H9 (cell line): ENCODE results near the gene KAZN. TPM values are rescaled to one million over a fixed set of nuclear protein-coding genes. Genes with fewer than 3 reads are reported as not detected.

Experiments
- DNase-seq: peaks from one replicate; pipeline ENCODE4 v3.0.0-alpha.2; 2017
- H2AFZ ChIP-seq: one replicate; pipeline ENCODE4 v1.6.1; 2013; ENCODE audit warnings: mild to moderate bottlenecking, low read length, control low read depth, moderate library complexity
- H2AK5ac ChIP-seq: 2 replicates; pipeline ENCODE4 v1.6.1; 2013; ENCODE audit warnings: low read length, control low read depth, mixed read lengths; ENCODE audit not compliant: insufficient read length
- H2BK120ac ChIP-seq: one replicate; pipeline ENCODE4 v1.6.1; 2013; ENCODE audit warnings: low read depth, mild to moderate bottlenecking, low read length, control low read depth, inconsistent platforms; ENCODE audit not compliant: poor library complexity, severe bottlenecking
- H2BK12ac ChIP-seq: 2 replicates; pipeline ENCODE4 v1.6.1; 2013; ENCODE audit warnings: low read length, control low read depth, mixed read lengths, low read depth; ENCODE audit not compliant: insufficient read length
- H2BK15ac ChIP-seq: 2 replicates; pipeline ENCODE4 v1.6.1; 2013; ENCODE audit warnings: low read depth, low read length, control low read depth
- H2BK20ac ChIP-seq: one replicate; pipeline ENCODE4 v1.6.1; 2013; ENCODE audit warnings: low read depth, mild to moderate bottlenecking, low read length, control low read depth, inconsistent platforms; ENCODE audit not compliant: poor library complexity, severe bottlenecking
- H2BK5ac ChIP-seq: 2 replicates; pipeline ENCODE4 v1.6.1; 2013; ENCODE audit warnings: low read length, control low read depth, mixed read lengths; ENCODE audit not compliant: insufficient read length
- H3K14ac ChIP-seq: 2 replicates; pipeline ENCODE4 v1.6.1; 2013; ENCODE audit warnings: low read length, control low read depth; ENCODE audit not compliant: insufficient read depth
- H3K18ac ChIP-seq: 2 replicates; pipeline ENCODE4 v1.6.1; 2013; ENCODE audit warnings: low read depth, mild to moderate bottlenecking, mixed read lengths, low read length, control low read depth; ENCODE audit not compliant: insufficient read length
- H3K23ac ChIP-seq: 2 replicates; pipeline ENCODE4 v1.6.1; 2013; ENCODE audit warnings: low read length, control low read depth, mixed read lengths, low read depth; ENCODE audit not compliant: insufficient read length
- H3K23me2 ChIP-seq: 2 replicates; pipeline ENCODE4 v1.6.1; 2013; ENCODE audit warnings: low read depth, mild to moderate bottlenecking, mixed read lengths, low read length, control low read depth; ENCODE audit not compliant: insufficient read length, poor library complexity, severe bottlenecking
- H3K27ac ChIP-seq: 2 replicates; pipeline ENCODE4 v1.5.1; 2013; ENCODE audit warnings: low read length, control low read depth, mixed read lengths, low read depth; ENCODE audit not compliant: insufficient read length
- H3K27me3 ChIP-seq: 2 replicates; pipeline ENCODE4 v1.6.1; 2013; ENCODE audit warnings: low read length, control low read depth, inconsistent platforms; ENCODE audit not compliant: insufficient read depth
- H3K4ac ChIP-seq: 2 replicates; pipeline ENCODE4 v1.6.1; 2013; ENCODE audit warnings: low read depth, mild to moderate bottlenecking, control low read depth, inconsistent platforms, low read length, moderate library complexity
- H3K4me1 ChIP-seq: 2 replicates; pipeline ENCODE4 v1.6.1; 2013; ENCODE audit warnings: low read length, control low read depth, inconsistent platforms; ENCODE audit not compliant: insufficient read depth
- H3K4me2 ChIP-seq: 2 replicates; pipeline ENCODE4 v1.6.1; 2013; ENCODE audit warnings: low read length, control low read depth, mixed read lengths; ENCODE audit not compliant: insufficient read length, insufficient read depth
- H3K56ac ChIP-seq: 2 replicates; pipeline ENCODE4 v1.6.1; 2013; ENCODE audit warnings: low read depth, mild to moderate bottlenecking, mixed read lengths, low read length, control low read depth; ENCODE audit not compliant: insufficient read length
- H3K79me1 ChIP-seq: 2 replicates; pipeline ENCODE4 v1.6.1; 2013; ENCODE audit warnings: low read depth, mild to moderate bottlenecking, moderate library complexity, low read length, control low read depth, inconsistent platforms; ENCODE audit not compliant: insufficient read depth, poor library complexity, severe bottlenecking
- H3K79me2 ChIP-seq: 2 replicates; pipeline ENCODE4 v1.6.1; 2013; ENCODE audit warnings: low read length, control low read depth, inconsistent platforms; ENCODE audit not compliant: insufficient read depth
- H3K9ac ChIP-seq: 2 replicates; pipeline ENCODE4 v1.6.1; 2013; ENCODE audit warnings: low read length, control low read depth, mixed read lengths; ENCODE audit not compliant: insufficient read length; ENCODE audit errors: extremely low read depth
- H3K9me3 ChIP-seq: one replicate; pipeline ENCODE4 v1.6.1; 2013; ENCODE audit warnings: low read depth, low read length, inconsistent platforms; ENCODE audit not compliant: control insufficient read depth
- H3T11ph ChIP-seq: one replicate; pipeline ENCODE4 v1.6.1; 2013; ENCODE audit warnings: mild to moderate bottlenecking, low read length, control low read depth, inconsistent platforms
- H4K20me1 ChIP-seq: one replicate; pipeline ENCODE4 v1.6.1; 2013; ENCODE audit not compliant: control insufficient read depth, insufficient read length, insufficient read depth
- H4K5ac ChIP-seq: 2 replicates; pipeline ENCODE4 v1.6.1; 2013; ENCODE audit warnings: low read depth, mild to moderate bottlenecking, mixed read lengths, low read length, control low read depth; ENCODE audit not compliant: insufficient read length
- H4K8ac ChIP-seq: replicated peaks from 2 replicates; pipeline ENCODE4 v1.6.1; 2013; ENCODE audit warnings: low read length, control low read depth, mixed read lengths, low read depth; ENCODE audit not compliant: insufficient read length
- H4K91ac ChIP-seq: 2 replicates; pipeline ENCODE4 v1.6.1; 2013; ENCODE audit warnings: low read depth, mild to moderate bottlenecking, moderate library complexity, mixed read lengths, low read length, control low read depth; ENCODE audit not compliant: insufficient read length
- H3K27ac Mint-ChIP-seq, 3 experiments: 2 replicates in 2 of 3; 3 replicates in 1 of 3; pipeline ENCODE4 v1.8.0; 2020 to 2021; ENCODE audit warnings: mixed read lengths in 3 of 3, mild to moderate bottlenecking in 1 of 3, moderate library complexity in 1 of 3
- H3K27me3 Mint-ChIP-seq: 2 replicates; pipeline ENCODE4 v1.8.0; 2021; ENCODE audit warnings: low read depth, mild to moderate bottlenecking, moderate library complexity, mixed read lengths
- H3K36me3 Mint-ChIP-seq, 3 experiments: 2 replicates in 2 of 3; 3 replicates in 1 of 3; pipeline ENCODE4 v1.8.0; 2020 to 2021; ENCODE audit warnings: low read depth in 3 of 3, mixed read lengths in 3 of 3; ENCODE audit not compliant: insufficient read depth in 1 of 3
- H3K4me1 Mint-ChIP-seq, 2 experiments: 2 replicates each; pipeline ENCODE4 v1.8.0; 2020; ENCODE audit warnings: mixed read lengths in 2 of 2
- H3K4me3 Mint-ChIP-seq, 2 experiments: 2 replicates in 1 of 2; 3 replicates in 1 of 2; pipeline ENCODE4 v1.8.0; 2020 to 2021; ENCODE audit warnings: mild to moderate bottlenecking in 2 of 2, mixed read lengths in 2 of 2, moderate library complexity in 1 of 2
- H3K9me3 Mint-ChIP-seq, 2 experiments: 2 replicates in 1 of 2; 3 replicates in 1 of 2; pipeline ENCODE4 v1.8.0; 2020; ENCODE audit warnings: mild to moderate bottlenecking in 2 of 2, mixed read lengths in 2 of 2, moderate library complexity in 1 of 2
- WGBS: extraction: QIAGEN DNeasy Blood & Tissue Kit; methylation state at CpG from one replicate; pipeline ENCODE4 v1.1.7; 2013; ENCODE audit warnings: missing lambda C conversion rate, low lambda C conversion rate, mixed read lengths; ENCODE audit not compliant: insufficient read length; ENCODE audit errors: extremely low coverage; 5-methylcytosine and 5-hydroxymethylcytosine counted together
- total RNA-seq: library from RNA; stranded (reverse); gene quantifications from 2 replicates; pipeline ENCODE4 v1.2.1, GENCODE V29; 2021
- TF ChIP-seq, protein P1 (sequence below): fragments of 200-600 bp; sonication (generic); conservative IDR thresholded peaks from 3 replicates; pipeline ENCODE4 v1.8.0; 2021; ENCODE audit warnings: antibody characterized with exemption, mild to moderate bottlenecking

KAZN gene
- total RNA-seq, 1 experiment from 2014 or later = 7.6 TPM

GRCh38 chr1:15023205-15023604, 424.7 kb downstream of the KAZN start:
- Mint-ChIP-seq H3K27ac (peak overlapping the region in 1 of 3 experiments; percentile 84; a peak in 2 of 7 replicates), H3K36me3 (no peaks in the 10 kb centered on the region), H3K9me3 (no peaks in the 10 kb centered on the region), H3K4me3 (no peak overlapping the region), H3K27me3 (peaks cover 4% of the 10 kb centered on the region), H3K4me1 (peaks cover 25 to 34% of the 10 kb centered on the region in 2 experiments)
- no CpG with 5 or more reads among the region's 5 CpGs for WGBS
- Histone ChIP-seq H3K14ac (no peak overlapping the region; the same call in 1 of the 2 replicates), H4K5ac (no peak overlapping the region), H3K23me2 (no peaks in the 10 kb centered on the region), H2BK20ac (no peak overlapping the region), H2BK5ac (no peak overlapping the region), H3K4me2 (no peak overlapping the region), H3K23ac (no peak overlapping the region), H3K79me2 (no peaks in the 10 kb centered on the region), H4K8ac (no peak overlapping the region), H4K20me1 (peaks cover 2% of the 10 kb centered on the region), H3K18ac (no peak overlapping the region), H3K56ac (no peak overlapping the region), H3K9me3 (no peaks in the 10 kb centered on the region), H2BK12ac (no peak overlapping the region), H4K91ac (no peak overlapping the region), H2BK120ac (no peak overlapping the region), H2AFZ (no peak overlapping the region), H3T11ph (no peak overlapping the region), H3K4ac (no peak overlapping the region), H3K27ac (no peak overlapping the region), H2BK15ac (no peak overlapping the region), H2AK5ac (no peak overlapping the region), H3K4me1 (0 out of 2 replicates have a peak, but pooled peaks cover 4% of the 10 kb centered on the region), H3K27me3 (no peaks in the 10 kb centered on the region), H3K79me1 (no peaks in the 10 kb centered on the region), H3K9ac (no peak overlapping the region)
- TF ChIP-seq, protein P1, sequence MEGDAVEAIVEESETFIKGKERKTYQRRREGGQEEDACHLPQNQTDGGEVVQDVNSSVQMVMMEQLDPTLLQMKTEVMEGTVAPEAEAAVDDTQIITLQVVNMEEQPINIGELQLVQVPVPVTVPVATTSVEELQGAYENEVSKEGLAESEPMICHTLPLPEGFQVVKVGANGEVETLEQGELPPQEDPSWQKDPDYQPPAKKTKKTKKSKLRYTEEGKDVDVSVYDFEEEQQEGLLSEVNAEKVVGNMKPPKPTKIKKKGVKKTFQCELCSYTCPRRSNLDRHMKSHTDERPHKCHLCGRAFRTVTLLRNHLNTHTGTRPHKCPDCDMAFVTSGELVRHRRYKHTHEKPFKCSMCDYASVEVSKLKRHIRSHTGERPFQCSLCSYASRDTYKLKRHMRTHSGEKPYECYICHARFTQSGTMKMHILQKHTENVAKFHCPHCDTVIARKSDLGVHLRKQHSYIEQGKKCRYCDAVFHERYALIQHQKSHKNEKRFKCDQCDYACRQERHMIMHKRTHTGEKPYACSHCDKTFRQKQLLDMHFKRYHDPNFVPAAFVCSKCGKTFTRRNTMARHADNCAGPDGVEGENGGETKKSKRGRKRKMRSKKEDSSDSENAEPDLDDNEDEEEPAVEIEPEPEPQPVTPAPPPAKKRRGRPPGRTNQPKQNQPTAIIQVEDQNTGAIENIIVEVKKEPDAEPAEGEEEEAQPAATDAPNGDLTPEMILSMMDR = no peak
- DNase-seq = no peak
